ENCODE measurements around the gene FNBP1L. TPM values are rescaled to one million over a fixed set of nuclear protein-coding genes. Genes with fewer than 3 reads are reported as not detected.
"Not testable (repeated sequence)": the region's sequence is repeated elsewhere in the genome, so short reads cannot be mapped to it uniquely, and the experiment has no call there.

The FNBP1L gene
- total RNA-seq, 1 donor from 2014 or later = 50.0 TPM

DNA sequence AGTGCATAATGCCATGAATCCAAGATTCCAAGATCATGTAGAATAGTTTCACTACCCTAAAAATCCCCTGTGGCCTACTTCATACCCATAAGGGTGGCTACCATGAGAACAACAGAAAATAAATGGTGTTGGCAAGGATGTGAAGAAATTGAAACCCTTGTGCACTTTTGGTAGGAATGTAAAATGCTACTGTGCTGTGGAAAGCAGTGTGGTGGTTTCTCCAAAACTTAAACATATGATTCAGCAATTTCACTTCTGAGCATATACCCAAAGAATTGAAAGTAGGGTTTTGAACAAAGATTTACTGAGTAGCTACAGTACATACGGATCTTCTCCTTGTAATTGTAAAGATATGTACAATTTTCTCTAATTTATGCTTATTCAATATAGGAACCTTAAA, 16.0 kb downstream of the FNBP1L start:
- Histone ChIP-seq H3K36me3 (no peaks in the 10 kb centered on the region), H3K4me3 (no peak overlapping the region), H3K4me1 (no peaks in the 10 kb centered on the region), H3K27me3 (no peaks in the 10 kb centered on the region), H3K9me3 (no peaks in the 10 kb centered on the region), H3K27ac (no peak overlapping the region)
- TF ChIP-seq, protein P1, sequence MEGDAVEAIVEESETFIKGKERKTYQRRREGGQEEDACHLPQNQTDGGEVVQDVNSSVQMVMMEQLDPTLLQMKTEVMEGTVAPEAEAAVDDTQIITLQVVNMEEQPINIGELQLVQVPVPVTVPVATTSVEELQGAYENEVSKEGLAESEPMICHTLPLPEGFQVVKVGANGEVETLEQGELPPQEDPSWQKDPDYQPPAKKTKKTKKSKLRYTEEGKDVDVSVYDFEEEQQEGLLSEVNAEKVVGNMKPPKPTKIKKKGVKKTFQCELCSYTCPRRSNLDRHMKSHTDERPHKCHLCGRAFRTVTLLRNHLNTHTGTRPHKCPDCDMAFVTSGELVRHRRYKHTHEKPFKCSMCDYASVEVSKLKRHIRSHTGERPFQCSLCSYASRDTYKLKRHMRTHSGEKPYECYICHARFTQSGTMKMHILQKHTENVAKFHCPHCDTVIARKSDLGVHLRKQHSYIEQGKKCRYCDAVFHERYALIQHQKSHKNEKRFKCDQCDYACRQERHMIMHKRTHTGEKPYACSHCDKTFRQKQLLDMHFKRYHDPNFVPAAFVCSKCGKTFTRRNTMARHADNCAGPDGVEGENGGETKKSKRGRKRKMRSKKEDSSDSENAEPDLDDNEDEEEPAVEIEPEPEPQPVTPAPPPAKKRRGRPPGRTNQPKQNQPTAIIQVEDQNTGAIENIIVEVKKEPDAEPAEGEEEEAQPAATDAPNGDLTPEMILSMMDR (IDR thresholded peaks at IDR 0.05) = no peak
- DNase-seq (no peak), ATAC-seq (no peak)
- intact Hi-C loops (cut with DNase I) = no loop called here

DNA sequence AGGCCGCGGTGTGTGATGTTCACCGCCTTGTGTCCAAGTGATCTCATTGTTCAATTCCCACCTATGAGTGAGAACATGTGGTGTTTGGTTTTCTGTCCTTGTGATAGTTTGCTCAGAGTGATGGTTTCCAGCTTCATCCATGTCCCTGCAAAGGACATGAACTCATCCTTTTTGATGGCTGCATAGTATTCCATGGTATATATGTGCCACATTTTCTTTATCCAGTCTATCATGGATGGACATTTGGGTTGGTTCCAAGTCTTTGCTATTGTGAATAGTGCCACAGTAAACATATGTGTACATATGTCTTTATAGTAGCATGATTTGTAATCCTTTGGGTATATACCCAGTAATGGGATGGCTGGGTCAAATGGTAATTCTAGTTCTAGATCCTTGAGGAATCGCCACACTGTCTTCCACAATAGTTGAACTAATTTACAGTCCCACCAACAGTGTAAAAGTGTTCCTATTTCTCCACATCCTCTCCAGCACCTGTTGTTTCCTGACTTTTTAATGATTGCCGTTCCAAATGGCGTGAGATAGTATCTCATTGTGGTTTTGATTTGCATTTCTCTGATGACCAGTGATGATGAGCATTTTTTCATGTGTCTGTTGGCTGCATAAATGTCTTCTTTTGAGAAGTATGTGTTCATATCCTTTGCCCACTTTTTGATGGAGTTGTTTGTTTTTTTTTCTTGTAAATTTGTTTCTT, 17.6 kb downstream of the FNBP1L start:
- H3K36me3 ChIP-seq; DNase-seq; H3K4me3 ChIP-seq; intact Hi-C loops (cut with DNase I); ATAC-seq; H3K4me1 ChIP-seq; H3K27me3 ChIP-seq; H3K27ac ChIP-seq; H3K9me3 ChIP-seq: not testable (repeated sequence)

DNA sequence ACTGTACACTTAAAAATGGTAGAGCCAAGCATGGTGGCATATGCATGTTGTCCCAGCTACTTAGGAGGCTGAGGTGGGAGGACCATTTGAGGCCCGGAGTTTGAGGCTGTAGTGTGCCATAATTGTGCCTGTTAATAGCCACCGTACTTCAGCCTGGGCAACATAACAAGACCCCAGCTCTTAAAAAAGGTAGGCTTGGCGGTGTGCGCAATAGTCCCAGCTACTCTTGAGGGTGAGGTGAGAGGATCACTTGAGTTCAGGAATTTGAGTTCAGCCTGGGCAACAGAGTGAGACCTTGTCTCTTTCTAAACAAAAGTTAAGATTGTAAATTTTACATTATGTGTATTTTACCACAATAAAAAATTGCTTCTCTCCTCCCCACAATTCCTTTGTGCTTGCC, 19.7 kb downstream of the FNBP1L start:
- ATAC-seq (peak; percentile 54), DNase-seq (no peak)
- no peaks in the 10 kb centered on the region for H3K4me1 ChIP-seq
- H3K4me3 ChIP-seq = no peak overlapping the region
- no peaks in the 10 kb centered on the region for H3K36me3 ChIP-seq
- TF ChIP-seq, protein P1 (IDR thresholded peaks at IDR 0.05) = no peak
- no peak overlapping the region for H3K27ac ChIP-seq
- intact Hi-C loops (cut with DNase I) = no loop called here
- H3K27me3 ChIP-seq = no peaks in the 10 kb centered on the region
- H3K9me3 ChIP-seq = no peaks in the 10 kb centered on the region

DNA sequence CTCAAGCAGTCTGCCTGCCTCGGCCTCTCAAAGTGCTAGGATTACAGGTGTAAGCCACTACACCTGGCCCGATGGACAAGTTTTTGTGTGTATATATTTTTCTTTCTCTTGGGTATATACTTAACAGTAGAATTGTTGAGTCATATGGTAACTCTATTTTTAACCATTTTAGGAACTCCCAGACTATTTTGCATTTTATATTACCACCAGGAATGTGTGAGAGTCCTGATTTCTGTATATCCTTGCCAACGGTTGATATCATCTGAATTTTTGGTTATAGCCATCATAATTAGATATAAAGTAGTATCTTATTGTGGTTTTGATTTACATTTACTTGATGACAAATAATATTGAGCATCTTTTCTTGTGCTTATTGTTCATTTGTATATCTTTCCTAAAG, 20.7 kb downstream of the FNBP1L start:
- Histone ChIP-seq H3K4me1 (no peaks in the 10 kb centered on the region), H3K9me3 (no peaks in the 10 kb centered on the region), H3K27me3 (no peaks in the 10 kb centered on the region), H3K4me3 (no peak overlapping the region), H3K27ac (no peak overlapping the region), H3K36me3 (no peaks in the 10 kb centered on the region)
- TF ChIP-seq, protein P1 (IDR thresholded peaks at IDR 0.05) = no peak
- DNase-seq (no peak), ATAC-seq (no peak)
- intact Hi-C loops (cut with DNase I) = no loop called here

DNA sequence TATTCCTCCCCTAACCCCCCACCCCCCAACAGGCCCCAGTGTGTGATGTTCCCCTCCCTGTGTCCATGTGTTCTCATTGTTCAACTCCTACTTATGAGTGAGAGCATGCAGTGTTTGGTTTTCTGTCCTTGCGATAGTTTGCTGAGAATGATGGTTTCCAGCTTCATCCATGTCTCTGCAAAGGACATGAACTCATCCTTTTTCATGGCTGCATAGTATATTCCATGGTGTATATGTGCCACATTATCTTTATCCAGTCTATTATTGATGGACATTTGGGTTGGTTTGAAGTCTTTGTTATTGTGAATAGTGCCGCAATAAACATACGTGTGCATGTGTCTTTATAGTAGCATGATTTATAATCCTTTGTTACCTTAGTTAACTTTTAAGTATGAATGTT, 21.3 kb downstream of the FNBP1L start:
- H3K9me3 ChIP-seq; H3K27me3 ChIP-seq; H3K4me3 ChIP-seq; H3K36me3 ChIP-seq; DNase-seq; ATAC-seq; H3K4me1 ChIP-seq; intact Hi-C loops (cut with DNase I); H3K27ac ChIP-seq: not testable (repeated sequence)

DNA sequence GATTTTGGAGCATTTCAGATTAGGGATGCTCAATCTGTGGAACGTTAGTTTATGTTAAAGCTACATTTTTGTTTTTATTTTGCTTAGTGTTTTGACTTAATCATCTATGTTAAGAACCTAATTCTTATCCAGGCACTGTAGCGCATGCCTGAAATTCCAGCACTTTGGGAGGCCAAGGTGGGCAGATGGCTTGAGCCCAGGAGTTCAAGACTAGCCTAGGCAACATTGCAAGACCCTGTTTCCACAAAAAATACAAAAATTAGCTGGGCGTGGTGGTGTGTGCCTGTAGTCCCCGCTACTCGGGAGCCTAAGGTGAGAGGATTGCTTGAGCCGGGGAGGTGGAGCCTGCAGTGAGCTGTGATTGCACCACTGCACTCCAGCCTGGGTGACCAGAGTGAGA, 23.4 kb downstream of the FNBP1L start:
- intact Hi-C loops (cut with DNase I) = no loop called here
- no peak for ATAC-seq
- TF ChIP-seq, protein P1 (IDR thresholded peaks at IDR 0.05) = no peak
- H3K27ac ChIP-seq = no peak overlapping the region
- no peaks in the 10 kb centered on the region for H3K36me3 ChIP-seq
- H3K4me1 ChIP-seq = peaks cover 5% of the 10 kb centered on the region
- no peaks in the 10 kb centered on the region for H3K27me3 ChIP-seq
- no peak for DNase-seq
- H3K4me3 ChIP-seq = no peak overlapping the region
- H3K9me3 ChIP-seq = no peaks in the 10 kb centered on the region

DNA sequence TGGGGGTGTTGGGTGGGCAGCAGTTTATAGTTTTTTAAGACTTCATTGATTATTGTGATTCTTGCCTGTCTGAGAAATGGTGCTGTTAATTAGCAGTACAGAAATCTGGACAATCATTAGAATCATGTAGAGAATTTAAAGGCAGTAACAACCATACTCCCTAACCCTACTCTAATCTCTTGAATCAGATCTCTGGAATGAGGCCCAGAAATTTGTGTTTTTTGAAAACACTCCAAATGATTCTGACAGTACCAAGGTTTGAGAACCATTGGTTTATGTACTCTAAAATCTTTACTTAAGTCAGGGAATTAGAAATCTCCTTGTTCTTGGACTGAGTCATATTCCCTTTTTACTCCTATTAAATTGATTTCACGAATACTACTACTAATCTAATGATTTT, 24.0 kb downstream of the FNBP1L start:
- no peaks in the 10 kb centered on the region for H3K9me3 ChIP-seq
- no peak overlapping the region for H3K4me3 ChIP-seq
- H3K27ac ChIP-seq = no peak overlapping the region
- H3K4me1 ChIP-seq = peaks cover 5% of the 10 kb centered on the region
- H3K27me3 ChIP-seq = no peaks in the 10 kb centered on the region
- DNase-seq (no peak), ATAC-seq (peak; percentile 49)
- TF ChIP-seq, protein P1 (IDR thresholded peaks at IDR 0.05) = no peak
- intact Hi-C loops (cut with DNase I) = no loop called here
- no peaks in the 10 kb centered on the region for H3K36me3 ChIP-seq
